ENCODE results near the gene OR2A14.
"Not testable (repeated sequence)": the region's sequence is repeated elsewhere in the genome, so short reads cannot be mapped to it uniquely, and the experiment has no call there.

The OR2A14 gene, protein sequence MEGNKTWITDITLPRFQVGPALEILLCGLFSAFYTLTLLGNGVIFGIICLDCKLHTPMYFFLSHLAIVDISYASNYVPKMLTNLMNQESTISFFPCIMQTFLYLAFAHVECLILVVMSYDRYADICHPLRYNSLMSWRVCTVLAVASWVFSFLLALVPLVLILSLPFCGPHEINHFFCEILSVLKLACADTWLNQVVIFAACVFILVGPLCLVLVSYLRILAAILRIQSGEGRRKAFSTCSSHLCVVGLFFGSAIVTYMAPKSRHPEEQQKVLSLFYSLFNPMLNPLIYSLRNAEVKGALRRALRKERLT

DNA sequence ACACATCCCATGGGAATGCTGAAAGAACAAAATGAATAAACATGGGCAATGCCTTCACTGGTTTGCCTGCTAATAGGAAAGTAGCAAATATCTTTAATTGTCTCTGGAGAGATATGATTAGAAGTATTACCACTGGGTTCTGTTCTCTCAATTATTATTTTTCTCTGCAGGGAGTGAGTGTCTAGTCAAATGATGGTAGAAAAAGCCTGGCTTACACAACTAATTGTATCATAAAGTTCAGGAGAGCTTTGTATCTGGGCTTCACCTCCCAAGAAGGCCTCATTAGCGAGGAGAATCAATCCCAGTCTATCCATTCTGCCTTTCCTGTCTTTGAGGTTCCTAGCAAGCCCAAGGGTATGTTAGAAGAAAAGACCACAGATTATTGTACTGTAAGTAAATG, at the start of gene OR2A14:
OR2A14 (plus strand) TSS at position 301 of the 400 bp plus-strand sequence. CDS start 5,937 bp downstream, outside the sequence.
- no peaks in the 10 kb centered on the region for H3K9me3 Mint-ChIP-seq
- H3K4me3 Mint-ChIP-seq = no peak within 1 kb of the TSS
- H3K4me1 Mint-ChIP-seq = peaks cover 3% of the 10 kb centered on the region
- ATAC-seq (no peak), DNase-seq (ENCODE audit: low spot score in 2 of 2) (no peak)
- no peaks in the 10 kb centered on the region for H3K36me3 Mint-ChIP-seq
- H3K27ac Mint-ChIP-seq = no peak within 1 kb of the TSS

GRCh38 chr7:144074374-144074773, 48.6 kb upstream of the OR2A14 start:
- Mint-ChIP-seq H3K27ac (no peak overlapping the region), H3K4me1 (no peaks in the 10 kb centered on the region), H3K36me3 (no peaks in the 10 kb centered on the region), H3K9me3 (no peaks in the 10 kb centered on the region), H3K4me3 (no peak overlapping the region)
- no peak for DNase-seq (ENCODE audit: low spot score in 2 of 2)
- ATAC-seq = no peak

GRCh38 chr7:144085978-144086377, 37.0 kb upstream of the OR2A14 start, which contains the start of gene OR2A12:
Gene OR2A12 (plus strand): TSS chr7:144086278. CDS start chr7:144095108, 8,830 bp downstream.
- H3K36me3 Mint-ChIP-seq = no peaks in the 10 kb centered on the region
- H3K27ac Mint-ChIP-seq = no peak within 1 kb of the TSS
- no peak within 1 kb of the TSS for H3K4me3 Mint-ChIP-seq
- no peak for ATAC-seq
- DNase-seq (ENCODE audit: low spot score in 2 of 2) = no peak
- H3K4me1 Mint-ChIP-seq = no peaks in the 10 kb centered on the region
- H3K9me3 Mint-ChIP-seq = peaks cover 4% of the 10 kb centered on the region

DNA sequence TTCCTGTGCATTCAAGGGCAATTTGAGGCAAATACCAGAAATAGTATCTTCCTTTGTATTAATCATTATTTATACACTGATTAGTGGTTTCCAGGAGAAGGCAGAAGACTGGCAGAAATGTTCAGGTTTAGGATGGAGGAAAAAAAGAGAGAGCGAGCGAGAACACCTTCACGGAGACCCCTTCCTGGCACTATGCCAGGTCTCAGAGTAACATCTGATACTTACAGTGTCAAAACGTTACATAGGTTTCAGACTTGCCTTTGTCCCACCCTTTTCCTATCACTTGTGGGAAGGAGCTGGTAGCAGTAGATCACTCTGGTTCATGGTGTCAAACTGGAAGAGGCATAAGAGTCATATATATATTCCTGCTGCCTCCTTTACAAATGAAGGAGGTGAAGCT, 36.2 kb upstream of the OR2A14 start:
- Mint-ChIP-seq H3K4me3 (no peak overlapping the region), H3K27ac (no peak overlapping the region), H3K4me1 (no peaks in the 10 kb centered on the region), H3K36me3 (no peaks in the 10 kb centered on the region), H3K9me3 (peaks cover 4% of the 10 kb centered on the region)
- no peak for ATAC-seq
- DNase-seq (ENCODE audit: low spot score in 2 of 2) = no peak

- peaks cover 4% of the 10 kb centered on the region for H3K9me3 Mint-ChIP-seq
- ATAC-seq (no peak), DNase-seq (ENCODE audit: low spot score in 2 of 2) (no peak)
- H3K36me3 Mint-ChIP-seq = no peaks in the 10 kb centered on the region
- H3K4me1 Mint-ChIP-seq = no peaks in the 10 kb centered on the region
- no peak overlapping the region for H3K4me3 Mint-ChIP-seq
- H3K27ac Mint-ChIP-seq = no peak overlapping the region
Measured at GRCh38 chr7:144087230-144087629, 35.7 kb upstream of the OR2A14 start.

DNA sequence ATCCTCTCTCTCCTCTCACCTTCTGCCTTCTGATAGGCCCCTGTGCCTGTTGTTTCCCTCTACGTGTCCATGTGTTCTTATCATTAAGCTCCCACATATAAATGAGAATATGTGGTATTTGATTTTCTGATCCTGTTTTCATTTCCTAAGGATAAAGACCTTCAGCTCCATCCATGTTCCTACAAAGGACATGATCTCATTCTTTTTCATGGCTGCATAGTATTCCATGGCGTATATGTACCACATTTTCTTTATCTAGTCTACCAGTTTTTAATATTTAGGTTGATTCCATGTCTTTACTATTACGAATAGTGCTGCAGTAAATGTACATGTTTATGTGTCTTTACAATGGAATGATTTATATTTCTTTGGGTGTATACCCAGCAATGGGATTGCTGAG, 32.3 kb upstream of the OR2A14 start:
- no peaks in the 10 kb centered on the region for H3K36me3 Mint-ChIP-seq
- H3K4me3 Mint-ChIP-seq = no peak overlapping the region
- peaks cover 4% of the 10 kb centered on the region for H3K9me3 Mint-ChIP-seq
- H3K27ac Mint-ChIP-seq = no peak overlapping the region
- no peak for ATAC-seq
- DNase-seq (ENCODE audit: low spot score in 2 of 2) = no peak
- H3K4me1 Mint-ChIP-seq = no peaks in the 10 kb centered on the region

DNA sequence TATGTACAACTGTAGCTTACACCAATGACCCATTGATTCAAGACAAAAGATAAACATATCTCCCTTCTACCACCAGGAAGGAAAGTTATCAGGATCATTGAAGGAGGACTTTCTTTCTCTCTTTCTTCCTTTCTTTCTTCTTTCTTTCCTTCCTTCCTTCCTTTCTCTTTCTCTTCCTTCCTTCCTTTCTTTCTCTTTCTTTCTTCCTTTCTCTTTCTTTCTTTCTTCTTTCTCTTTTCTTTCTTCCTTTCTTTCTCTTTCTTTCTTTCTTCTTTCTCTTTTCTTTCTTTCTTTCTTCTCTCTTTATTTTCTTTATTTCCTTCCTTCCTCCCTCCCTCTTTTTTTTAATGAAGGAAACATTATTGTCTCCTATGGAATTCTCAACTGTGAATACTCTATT, 24.2 kb upstream of the OR2A14 start:
- Mint-ChIP-seq H3K36me3 (no peaks in the 10 kb centered on the region), H3K27ac (no peak overlapping the region), H3K9me3 (no peaks in the 10 kb centered on the region), H3K4me3 (no peak overlapping the region), H3K4me1 (no peaks in the 10 kb centered on the region)
- ATAC-seq (no peak), DNase-seq (ENCODE audit: low spot score in 2 of 2) (no peak)

- ATAC-seq (no peak), DNase-seq (ENCODE audit: low spot score in 2 of 2) (no peak)
- Mint-ChIP-seq H3K4me1 (no peaks in the 10 kb centered on the region), H3K9me3 (no peaks in the 10 kb centered on the region), H3K36me3 (no peaks in the 10 kb centered on the region), H3K27ac (no peak overlapping the region), H3K4me3 (no peak overlapping the region)
Measured at GRCh38 chr7:144100607-144101006, 22.4 kb upstream of the OR2A14 start.

GRCh38 chr7:144102041-144102440, 20.9 kb upstream of the OR2A14 start:
- Mint-ChIP-seq H3K4me3 (no peak overlapping the region), H3K36me3 (no peaks in the 10 kb centered on the region), H3K27ac (no peak overlapping the region), H3K4me1 (no peaks in the 10 kb centered on the region), H3K9me3 (no peaks in the 10 kb centered on the region)
- no peak for DNase-seq (ENCODE audit: low spot score in 2 of 2)
- no peak for ATAC-seq

GRCh38 chr7:144105211-144105610, 17.8 kb upstream of the OR2A14 start:
- no peak for ATAC-seq
- Mint-ChIP-seq H3K4me1 (no peaks in the 10 kb centered on the region), H3K4me3 (no peak overlapping the region), H3K36me3 (no peaks in the 10 kb centered on the region), H3K9me3 (no peaks in the 10 kb centered on the region), H3K27ac (no peak overlapping the region)
- DNase-seq (ENCODE audit: low spot score in 2 of 2) = no peak

DNA sequence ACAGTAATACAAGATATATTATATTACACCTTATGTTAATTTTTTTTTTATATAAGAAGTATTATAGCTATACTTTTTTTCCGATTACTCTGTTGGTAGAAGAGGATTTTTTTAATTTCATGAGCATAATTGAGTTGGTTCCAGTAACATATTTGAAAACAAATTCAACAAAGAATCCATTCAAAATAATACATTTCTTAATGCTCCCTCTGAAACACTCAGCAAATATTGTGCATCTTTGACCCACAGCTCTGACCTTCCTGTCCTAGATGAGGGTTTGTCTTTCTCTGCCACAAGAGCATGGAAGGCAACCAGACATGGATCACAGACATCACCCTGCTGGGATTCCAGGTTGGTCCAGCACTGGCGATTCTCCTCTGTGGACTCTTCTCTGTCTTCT, 13.7 kb upstream of the OR2A14 start, which contains the start of gene OR2A2:
OR2A2 (plus strand) TSS at position 301 of the 400 bp plus-strand sequence; CDS start at position 301, 0 bp downstream.
- Mint-ChIP-seq H3K9me3 (no peaks in the 10 kb centered on the region), H3K4me3 (no peak within 1 kb of the TSS), H3K36me3 (no peaks in the 10 kb centered on the region), H3K4me1 (no peaks in the 10 kb centered on the region), H3K27ac (no peak within 1 kb of the TSS)
- ATAC-seq (no peak), DNase-seq (ENCODE audit: low spot score in 2 of 2) (no peak)

DNA sequence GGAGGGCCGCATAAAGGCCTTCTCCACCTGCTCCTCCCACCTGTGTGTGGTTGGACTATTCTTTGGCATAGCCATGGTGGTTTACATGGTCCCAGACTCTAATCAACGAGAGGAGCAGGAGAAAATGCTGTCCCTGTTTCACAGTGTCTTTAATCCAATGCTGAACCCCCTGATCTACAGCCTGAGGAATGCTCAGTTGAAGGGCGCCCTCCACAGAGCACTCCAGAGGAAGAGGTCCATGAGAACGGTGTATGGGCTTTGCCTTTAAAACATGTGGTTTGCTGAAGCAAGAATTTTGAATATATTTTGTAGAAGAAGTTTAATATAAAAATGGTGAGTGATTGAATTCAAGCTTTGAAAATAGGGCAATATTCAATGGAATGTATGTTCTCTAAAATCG, 12.7 kb upstream of the OR2A14 start:
- Mint-ChIP-seq H3K9me3 (no peaks in the 10 kb centered on the region), H3K36me3 (no peaks in the 10 kb centered on the region), H3K27ac (no peak overlapping the region), H3K4me3 (no peak overlapping the region), H3K4me1 (no peaks in the 10 kb centered on the region)
- ATAC-seq = no peak
- DNase-seq (ENCODE audit: low spot score in 2 of 2) = no peak

GRCh38 chr7:144113651-144114050, 9.3 kb upstream of the OR2A14 start:
- DNase-seq (ENCODE audit: low spot score in 2 of 2) (no peak), ATAC-seq (no peak)
- H3K27ac Mint-ChIP-seq = no peak overlapping the region
- no peaks in the 10 kb centered on the region for H3K36me3 Mint-ChIP-seq
- no peaks in the 10 kb centered on the region for H3K4me1 Mint-ChIP-seq
- no peaks in the 10 kb centered on the region for H3K9me3 Mint-ChIP-seq
- H3K4me3 Mint-ChIP-seq = no peak overlapping the region

DNA sequence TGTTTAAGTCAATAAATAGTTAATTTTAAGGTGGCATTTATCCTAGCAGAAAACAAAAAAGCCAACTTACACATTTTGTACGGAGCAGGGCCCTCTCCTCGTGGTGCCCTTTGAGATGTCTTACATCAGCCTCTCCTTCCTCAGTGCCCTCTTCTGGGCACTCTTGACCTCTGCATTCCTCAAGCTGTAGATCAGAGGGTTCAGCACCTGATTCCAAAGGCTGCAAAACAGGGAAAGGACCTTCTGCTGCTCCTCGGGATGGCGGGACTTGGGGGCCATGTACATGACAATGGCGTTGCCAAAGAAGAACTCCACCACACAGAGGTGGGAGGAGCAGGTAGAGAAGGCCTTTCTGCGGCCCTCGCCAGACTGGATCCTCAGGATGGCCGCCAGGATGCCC, 4.6 kb upstream of the OR2A14 start:
- Mint-ChIP-seq H3K36me3 (no peaks in the 10 kb centered on the region), H3K4me1 (no peaks in the 10 kb centered on the region), H3K27ac (no peak overlapping the region), H3K4me3 (no peak overlapping the region), H3K9me3 (no peaks in the 10 kb centered on the region)
- DNase-seq (ENCODE audit: low spot score in 2 of 2) = no peak
- ATAC-seq = no peak

DNA sequence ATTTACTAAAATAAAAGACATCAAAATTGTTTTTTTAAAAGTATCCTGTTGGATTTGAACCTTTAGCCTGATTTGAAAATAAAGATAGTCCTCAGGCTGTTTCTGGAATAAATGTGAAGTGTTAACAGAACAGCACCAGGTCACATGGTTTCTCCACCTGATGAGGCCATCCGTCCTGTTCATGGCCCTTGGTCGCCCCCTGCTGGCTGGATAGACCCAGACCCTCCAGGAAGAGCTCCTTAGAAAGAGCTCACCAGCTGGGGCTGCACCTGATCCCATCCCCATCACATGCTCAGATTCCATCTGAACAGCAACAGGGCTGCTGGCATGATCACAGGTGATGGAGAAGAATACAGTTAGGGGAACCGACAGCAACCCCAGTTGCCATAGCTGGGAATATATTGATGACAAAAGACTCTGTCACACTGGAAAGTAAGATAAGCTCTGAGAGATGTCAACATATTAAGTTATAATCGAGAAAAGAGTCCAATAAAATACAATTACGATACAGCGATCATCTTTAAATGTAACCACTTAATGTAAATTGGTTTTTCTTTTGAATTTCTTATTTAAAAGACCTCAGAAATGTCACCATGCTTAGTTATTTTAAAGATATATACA, 4.8 kb downstream of the OR2A14 start:
- Mint-ChIP-seq H3K4me3 (no peak overlapping the region), H3K36me3 (no peaks in the 10 kb centered on the region), H3K4me1 (peaks cover 5% of the 10 kb centered on the region), H3K9me3 (no peaks in the 10 kb centered on the region), H3K27ac (no peak overlapping the region)
- ATAC-seq (peak; percentile 95), DNase-seq (ENCODE audit: low spot score in 2 of 2) (peak; percentile 86 to 91)

DNA sequence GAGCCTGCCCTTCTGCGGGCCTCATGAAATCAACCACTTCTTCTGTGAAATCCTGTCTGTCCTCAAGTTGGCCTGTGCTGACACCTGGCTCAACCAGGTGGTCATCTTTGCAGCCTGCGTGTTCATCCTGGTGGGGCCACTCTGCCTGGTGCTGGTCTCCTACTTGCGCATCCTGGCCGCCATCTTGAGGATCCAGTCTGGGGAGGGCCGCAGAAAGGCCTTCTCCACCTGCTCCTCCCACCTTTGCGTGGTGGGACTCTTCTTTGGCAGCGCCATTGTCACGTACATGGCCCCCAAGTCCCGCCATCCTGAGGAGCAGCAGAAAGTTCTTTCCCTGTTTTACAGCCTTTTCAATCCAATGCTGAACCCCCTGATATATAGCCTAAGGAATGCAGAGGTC, 6.6 kb downstream of the OR2A14 start:
- H3K4me3 Mint-ChIP-seq; H3K27ac Mint-ChIP-seq; H3K4me1 Mint-ChIP-seq; H3K36me3 Mint-ChIP-seq; DNase-seq (ENCODE audit: low spot score in 2 of 2); H3K9me3 Mint-ChIP-seq; ATAC-seq: not testable (repeated sequence)

Data from stimulated activated effector memory CD8-positive, alpha-beta T cell treated with anti-CD3 and anti-CD28 coated beads, Interleukin-12 subunit alpha, Interleukin-12 subunit beta, amount 100 ng/mL, for 72 hours (primary cell).